ENCODE results near the gene HBA1.
"Not testable (repeated sequence)": the region's sequence is repeated elsewhere in the genome, so short reads cannot be mapped to it uniquely, and the experiment has no call there.

The HBA1 gene

DNA sequence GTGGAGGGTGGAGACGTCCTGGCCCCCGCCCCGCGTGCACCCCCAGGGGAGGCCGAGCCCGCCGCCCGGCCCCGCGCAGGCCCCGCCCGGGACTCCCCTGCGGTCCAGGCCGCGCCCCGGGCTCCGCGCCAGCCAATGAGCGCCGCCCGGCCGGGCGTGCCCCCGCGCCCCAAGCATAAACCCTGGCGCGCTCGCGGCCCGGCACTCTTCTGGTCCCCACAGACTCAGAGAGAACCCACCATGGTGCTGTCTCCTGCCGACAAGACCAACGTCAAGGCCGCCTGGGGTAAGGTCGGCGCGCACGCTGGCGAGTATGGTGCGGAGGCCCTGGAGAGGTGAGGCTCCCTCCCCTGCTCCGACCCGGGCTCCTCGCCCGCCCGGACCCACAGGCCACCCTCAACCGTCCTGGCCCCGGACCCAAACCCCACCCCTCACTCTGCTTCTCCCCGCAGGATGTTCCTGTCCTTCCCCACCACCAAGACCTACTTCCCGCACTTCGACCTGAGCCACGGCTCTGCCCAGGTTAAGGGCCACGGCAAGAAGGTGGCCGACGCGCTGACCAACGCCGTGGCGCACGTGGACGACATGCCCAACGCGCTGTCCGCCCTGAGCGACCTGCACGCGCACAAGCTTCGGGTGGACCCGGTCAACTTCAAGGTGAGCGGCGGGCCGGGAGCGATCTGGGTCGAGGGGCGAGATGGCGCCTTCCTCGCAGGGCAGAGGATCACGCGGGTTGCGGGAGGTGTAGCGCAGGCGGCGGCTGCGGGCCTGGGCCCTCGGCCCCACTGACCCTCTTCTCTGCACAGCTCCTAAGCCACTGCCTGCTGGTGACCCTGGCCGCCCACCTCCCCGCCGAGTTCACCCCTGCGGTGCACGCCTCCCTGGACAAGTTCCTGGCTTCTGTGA lies at the start of gene HBA1:
Gene HBA1 (plus strand): TSS at position 204 of the 906 bp plus-strand sequence. CDS start 37 bp downstream, at position 241.
- not testable (repeated sequence) for H3K4me3 ChIP-seq (ENCODE audit: low read length)

GRCh38 chr16:129075-129474 lies 47.4 kb upstream of the HBA1 start:
- no peak for TF ChIP-seq ZNF274 (IDR thresholded peaks at IDR 0.05; ENCODE audit: low read depth, low read length)
- no peak overlapping the region for H3K4me3 ChIP-seq (ENCODE audit: low read length)

DNA sequence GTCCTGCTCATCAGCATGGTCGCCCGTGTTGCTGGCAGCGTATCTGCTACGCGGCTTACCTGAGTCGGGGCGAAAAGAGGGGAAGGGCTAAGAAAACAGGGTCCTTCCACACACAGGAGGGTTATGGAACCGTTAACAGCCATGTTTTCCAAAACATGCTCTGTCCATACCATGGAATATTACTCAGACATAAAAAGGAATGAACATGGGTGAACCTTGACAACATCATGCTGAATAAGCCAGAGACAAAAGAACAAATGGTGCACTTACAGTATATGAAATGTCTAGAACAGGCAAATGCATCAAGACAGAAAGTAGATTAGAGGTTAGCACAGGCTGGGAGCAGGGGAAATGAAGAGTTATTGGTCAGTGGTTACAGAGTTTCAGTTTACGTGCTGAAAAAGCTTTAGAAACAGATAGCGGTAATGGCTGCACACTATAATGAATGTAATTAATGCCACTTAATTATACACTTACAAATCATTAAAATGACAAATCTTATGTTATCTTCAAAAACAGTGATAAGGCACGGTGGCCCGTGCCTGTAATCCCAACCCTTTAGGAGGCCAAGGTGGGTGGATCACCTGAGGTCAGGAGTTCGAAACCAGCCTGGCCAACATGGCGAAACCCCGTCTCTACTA lies 45.8 kb upstream of the HBA1 start:
- no peak for TF ChIP-seq ZNF274 (IDR thresholded peaks at IDR 0.05; ENCODE audit: low read depth, low read length)
- no peak overlapping the region for H3K4me3 ChIP-seq (ENCODE audit: low read length)

GRCh38 chr16:132120-132519 lies 44.4 kb upstream of the HBA1 start:
- TF ChIP-seq ZNF274 (IDR thresholded peaks at IDR 0.05; ENCODE audit: low read depth, low read length): no peak
- no peak overlapping the region for H3K4me3 ChIP-seq (ENCODE audit: low read length)

DNA sequence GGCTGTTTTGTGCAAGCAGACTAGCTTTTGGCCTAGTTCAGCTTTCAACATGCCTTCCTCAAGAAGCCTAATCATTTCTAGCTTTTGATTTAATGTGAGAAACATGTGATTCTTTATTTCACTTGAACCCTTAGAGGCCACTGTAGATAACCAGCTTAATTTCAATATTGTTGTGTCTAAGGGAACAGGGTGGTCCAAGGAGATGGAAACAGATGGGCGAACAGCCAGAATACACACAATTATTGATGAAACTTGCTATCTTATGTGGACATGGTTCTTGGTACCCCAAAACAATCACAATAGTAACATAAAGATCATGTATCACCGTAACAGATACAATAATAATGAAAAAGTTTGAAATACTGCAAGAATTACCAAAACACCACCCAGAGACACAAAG lies 42.8 kb upstream of the HBA1 start:
- no peak for TF ChIP-seq ZNF274 (IDR thresholded peaks at IDR 0.05; ENCODE audit: low read depth, low read length)

DNA sequence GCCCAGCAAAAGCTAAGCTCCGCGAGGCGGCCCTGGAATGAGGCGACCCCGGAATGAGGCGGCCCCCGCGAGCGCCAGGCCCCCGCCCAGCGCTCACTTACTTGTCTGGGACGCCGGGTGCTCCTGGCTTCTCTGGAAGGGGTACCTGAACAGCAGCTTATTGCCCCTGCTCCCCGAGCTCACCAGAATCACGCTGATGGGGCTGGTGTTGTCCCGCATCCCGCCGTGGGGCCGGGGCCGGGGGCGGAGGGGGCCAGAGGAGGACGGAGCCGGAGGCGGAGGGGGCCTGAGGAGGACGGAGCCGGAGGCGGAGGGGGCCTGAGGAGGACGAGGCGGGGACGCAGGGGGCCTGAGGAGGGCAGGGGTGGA lies 38.4 kb upstream of the HBA1 start:
- no peak for TF ChIP-seq ZNF274 (IDR thresholded peaks at IDR 0.05; ENCODE audit: low read depth, low read length)
- H3K4me3 ChIP-seq (ENCODE audit: low read length): peak overlapping the region; percentile 87

More for the DNA sequence above, 42.8 kb upstream of the HBA1 start:
- no peak overlapping the region for H3K4me3 ChIP-seq (ENCODE audit: low read length)

GRCh38 chr16:140175-140857 lies 36.2 kb upstream of the HBA1 start:
- no peak for TF ChIP-seq ZNF274 (IDR thresholded peaks at IDR 0.05; ENCODE audit: low read depth, low read length)
- no peak overlapping the region for H3K4me3 ChIP-seq (ENCODE audit: low read length)

- TF ChIP-seq ZNF274 (IDR thresholded peaks at IDR 0.05; ENCODE audit: low read depth, low read length): no peak
- H3K4me3 ChIP-seq (ENCODE audit: low read length): no peak overlapping the region
Observed at GRCh38 chr16:142405-142967, 34.0 kb upstream of the HBA1 start.

GRCh38 chr16:143047-143446 lies 33.4 kb upstream of the HBA1 start:
- no peak for TF ChIP-seq ZNF274 (IDR thresholded peaks at IDR 0.05; ENCODE audit: low read depth, low read length)
- H3K4me3 ChIP-seq (ENCODE audit: low read length): no peak overlapping the region

DNA sequence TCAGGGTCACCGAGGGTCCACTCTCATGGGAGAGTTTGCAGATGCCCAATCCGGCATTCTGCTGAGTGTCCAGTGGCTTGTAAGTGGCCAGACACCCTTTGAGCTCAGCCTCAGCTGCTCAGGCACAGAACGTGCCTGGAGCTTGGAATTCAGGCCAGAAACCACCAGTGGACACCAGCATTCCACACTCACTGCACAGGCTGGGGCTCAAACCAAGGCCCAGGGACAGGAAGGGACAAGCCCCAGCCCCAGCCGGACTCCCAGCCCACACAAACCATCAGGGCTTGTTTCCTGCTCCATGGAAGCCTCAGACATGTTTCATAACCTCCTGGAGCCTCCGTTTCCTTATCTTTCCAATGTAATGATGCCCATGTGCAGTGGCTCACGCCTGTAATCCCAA lies 33.0 kb upstream of the HBA1 start:
- TF ChIP-seq ZNF274 (IDR thresholded peaks at IDR 0.05; ENCODE audit: low read depth, low read length): no peak
- H3K4me3 ChIP-seq (ENCODE audit: low read length): no peak overlapping the region

- no peak overlapping the region for H3K4me3 ChIP-seq (ENCODE audit: low read length)
- no peak for TF ChIP-seq ZNF274 (IDR thresholded peaks at IDR 0.05; ENCODE audit: low read depth, low read length)
Observed at GRCh38 chr16:144797-145252, 31.7 kb upstream of the HBA1 start.

DNA sequence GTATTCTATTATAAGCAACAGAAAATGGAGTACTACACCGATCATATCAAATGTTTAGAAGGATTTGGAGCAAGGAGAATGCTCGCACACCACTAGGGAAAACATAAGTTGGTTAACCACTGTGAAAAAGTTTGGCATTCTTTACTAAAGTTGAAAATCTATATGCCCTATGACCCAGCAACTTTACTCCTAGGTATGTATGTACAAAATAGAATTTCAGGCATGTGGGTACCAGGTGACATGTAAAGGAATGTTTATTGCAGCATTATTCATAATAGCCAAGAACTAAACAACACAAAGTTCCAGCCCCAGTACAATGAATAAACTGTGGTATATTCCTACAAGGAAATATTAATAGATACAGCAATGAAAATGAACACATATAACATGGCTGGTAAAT lies 29.8 kb upstream of the HBA1 start:
- no peak overlapping the region for H3K4me3 ChIP-seq (ENCODE audit: low read length)
- no peak for TF ChIP-seq ZNF274 (IDR thresholded peaks at IDR 0.05; ENCODE audit: low read depth, low read length)

GRCh38 chr16:149024-149660 lies 27.3 kb upstream of the HBA1 start:
- no peak for TF ChIP-seq ZNF274 (IDR thresholded peaks at IDR 0.05; ENCODE audit: low read depth, low read length)
- no peak overlapping the region for H3K4me3 ChIP-seq (ENCODE audit: low read length)

Measured in GM08714 (cell line).